ENCODE data around the gene CEP57L1.
"Not testable (repeated sequence)": the region's sequence is repeated elsewhere in the genome, so short reads cannot be mapped to it uniquely, and the experiment has no call there.

CEP57L1 gene

DNA sequence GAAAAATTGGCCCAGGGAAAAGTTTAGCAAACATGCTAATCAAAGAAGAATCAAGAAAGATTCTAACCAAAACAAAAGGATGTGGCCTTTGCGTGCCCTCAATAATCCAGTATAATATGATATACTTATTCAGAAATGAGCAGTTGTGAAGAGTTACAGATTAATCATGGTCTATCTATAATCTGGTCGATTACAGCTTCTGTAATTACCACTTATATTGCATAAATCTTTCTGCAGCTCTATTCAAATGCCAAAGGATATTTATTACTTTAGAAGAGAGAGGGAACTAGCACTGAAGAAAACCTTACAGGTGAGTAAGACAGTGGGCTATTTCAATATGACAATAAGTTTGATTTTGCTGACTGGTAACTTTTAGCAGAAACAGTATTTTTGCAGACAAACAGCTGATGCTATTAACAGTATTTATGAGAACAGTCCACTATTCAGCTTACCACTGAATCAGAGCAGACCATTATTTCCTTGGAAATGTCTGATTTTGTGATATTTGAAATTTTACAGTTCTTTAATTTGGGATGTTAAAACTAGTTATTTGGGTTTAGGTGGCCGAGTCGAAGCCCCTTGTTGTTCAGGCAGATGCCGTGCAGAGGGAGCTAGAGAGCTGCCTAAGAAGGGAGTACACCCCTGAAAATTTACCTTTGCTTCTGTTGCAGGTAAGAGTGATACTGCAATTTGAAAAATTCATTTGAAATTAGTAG, 92.2 kb downstream of the CEP57L1 start:
- Histone ChIP-seq H3K27me3 (replicated peaks) (peaks cover 7% of the 10 kb centered on the region), H3K4me3 (ENCODE audit: low read depth, low read length) (no peak overlapping the region), H3K36me3 (replicated peaks) (no peaks in the 10 kb centered on the region), H3K27ac (no peak overlapping the region)
- DNase-seq = no peak
- in situ Hi-C loops (cut with HindIII; ENCODE audit: low pct_ligation_motif_present, low sequenced_read_pairs) = no loop called here
- TF ChIP-seq, protein P1, sequence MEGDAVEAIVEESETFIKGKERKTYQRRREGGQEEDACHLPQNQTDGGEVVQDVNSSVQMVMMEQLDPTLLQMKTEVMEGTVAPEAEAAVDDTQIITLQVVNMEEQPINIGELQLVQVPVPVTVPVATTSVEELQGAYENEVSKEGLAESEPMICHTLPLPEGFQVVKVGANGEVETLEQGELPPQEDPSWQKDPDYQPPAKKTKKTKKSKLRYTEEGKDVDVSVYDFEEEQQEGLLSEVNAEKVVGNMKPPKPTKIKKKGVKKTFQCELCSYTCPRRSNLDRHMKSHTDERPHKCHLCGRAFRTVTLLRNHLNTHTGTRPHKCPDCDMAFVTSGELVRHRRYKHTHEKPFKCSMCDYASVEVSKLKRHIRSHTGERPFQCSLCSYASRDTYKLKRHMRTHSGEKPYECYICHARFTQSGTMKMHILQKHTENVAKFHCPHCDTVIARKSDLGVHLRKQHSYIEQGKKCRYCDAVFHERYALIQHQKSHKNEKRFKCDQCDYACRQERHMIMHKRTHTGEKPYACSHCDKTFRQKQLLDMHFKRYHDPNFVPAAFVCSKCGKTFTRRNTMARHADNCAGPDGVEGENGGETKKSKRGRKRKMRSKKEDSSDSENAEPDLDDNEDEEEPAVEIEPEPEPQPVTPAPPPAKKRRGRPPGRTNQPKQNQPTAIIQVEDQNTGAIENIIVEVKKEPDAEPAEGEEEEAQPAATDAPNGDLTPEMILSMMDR (IDR thresholded peaks at IDR 0.05; ENCODE audit: low read depth, low read length, missing control alignments) = peak; percentile 98

DNA sequence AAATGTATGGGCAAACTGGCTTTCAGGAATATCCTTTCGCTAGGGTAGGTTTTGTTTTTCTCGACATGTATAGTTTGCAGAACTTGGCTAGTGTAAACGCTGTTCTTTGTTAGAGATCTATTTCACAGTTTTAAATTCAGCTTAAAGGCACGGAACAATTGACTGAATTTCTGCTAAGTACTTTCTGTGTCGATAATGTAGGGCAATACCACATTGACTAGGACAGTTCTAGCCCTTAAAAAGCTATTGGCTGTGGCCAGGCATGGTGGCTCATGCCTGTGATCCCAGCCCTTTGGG, 92.8 kb downstream of the CEP57L1 start:
- Histone ChIP-seq H3K27ac (no peak overlapping the region), H3K36me3 (replicated peaks) (no peaks in the 10 kb centered on the region), H3K27me3 (replicated peaks) (peaks cover 7% of the 10 kb centered on the region), H3K4me3 (ENCODE audit: low read depth, low read length) (no peak overlapping the region)
- no peak for DNase-seq
- in situ Hi-C loops (cut with HindIII; ENCODE audit: low pct_ligation_motif_present, low sequenced_read_pairs) = no loop called here
- TF ChIP-seq, protein P1 (IDR thresholded peaks at IDR 0.05; ENCODE audit: low read depth, low read length, missing control alignments) = no peak

DNA sequence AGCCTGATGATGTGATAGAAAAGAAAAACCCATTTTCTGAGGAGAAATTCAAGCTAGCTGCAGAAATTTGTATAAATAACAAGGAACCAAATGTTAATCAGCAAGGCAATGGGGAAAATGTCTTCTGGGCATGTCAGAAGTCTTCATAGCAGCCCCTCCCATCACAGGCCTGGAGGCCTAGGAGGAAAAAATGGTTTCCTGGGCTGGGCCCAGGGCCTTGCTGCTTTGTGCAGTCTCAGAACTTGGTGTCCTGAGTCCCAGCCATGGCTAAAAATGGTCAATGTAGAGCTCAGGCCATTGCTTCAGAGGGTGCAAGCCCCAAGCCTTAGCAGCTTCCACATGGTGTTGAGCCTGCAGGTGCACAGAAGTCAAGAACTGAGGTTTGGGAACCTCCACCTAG, 96.1 kb downstream of the CEP57L1 start:
- H3K27ac ChIP-seq; H3K36me3 ChIP-seq (replicated peaks); H3K4me3 ChIP-seq (ENCODE audit: low read depth, low read length); H3K27me3 ChIP-seq (replicated peaks); in situ Hi-C loops (cut with HindIII; ENCODE audit: low pct_ligation_motif_present, low sequenced_read_pairs); DNase-seq: not testable (repeated sequence)

DNA sequence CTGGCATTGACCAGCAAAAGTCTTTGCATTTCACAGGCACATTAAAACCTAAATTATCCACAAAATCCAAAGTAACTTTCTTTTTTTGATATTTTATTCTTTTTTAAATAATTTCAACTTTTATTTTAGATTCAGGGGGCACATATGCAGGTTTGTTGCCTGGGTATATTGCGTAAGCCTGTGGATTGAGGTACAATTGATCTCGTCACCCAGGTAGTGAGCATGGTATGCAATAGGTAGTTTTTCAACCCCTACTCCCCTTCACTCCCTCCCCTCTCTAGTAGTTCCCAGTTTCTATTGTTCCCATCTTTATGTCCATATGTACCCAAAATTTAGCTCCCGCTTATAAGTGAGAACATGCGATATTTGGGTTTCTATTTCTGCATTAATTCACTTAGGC, 97.6 kb downstream of the CEP57L1 start:
- TF ChIP-seq, protein P1 (IDR thresholded peaks at IDR 0.05; ENCODE audit: low read depth, low read length, missing control alignments) = no peak
- H3K36me3 ChIP-seq (replicated peaks) = no peaks in the 10 kb centered on the region
- H3K4me3 ChIP-seq (ENCODE audit: low read depth, low read length) = no peak overlapping the region
- no peaks in the 10 kb centered on the region for H3K27me3 ChIP-seq (replicated peaks)
- no peak overlapping the region for H3K27ac ChIP-seq
- no peak for DNase-seq
- in situ Hi-C loops (cut with HindIII; ENCODE audit: low pct_ligation_motif_present, low sequenced_read_pairs) = no loop called here

DNA sequence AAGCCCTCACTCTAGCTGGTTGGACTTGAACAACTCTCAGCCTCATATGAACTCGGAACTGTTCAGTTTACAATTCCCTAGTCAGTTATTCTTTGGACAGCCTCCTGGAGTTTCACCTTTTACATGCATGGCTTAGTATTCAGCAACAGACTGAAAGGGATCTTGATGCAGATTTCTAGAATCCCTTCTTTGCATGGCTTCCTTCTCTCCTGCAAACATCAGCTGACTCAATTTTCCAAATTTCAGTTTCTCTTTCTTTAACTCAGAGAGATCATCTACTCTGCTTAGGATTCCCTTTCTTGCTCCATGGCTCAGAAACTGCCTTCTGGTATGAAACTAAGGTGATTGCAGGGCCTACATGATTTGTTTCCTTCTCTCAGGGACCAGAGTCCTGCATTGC, 99.6 kb downstream of the CEP57L1 start:
- no peak overlapping the region for H3K4me3 ChIP-seq (ENCODE audit: low read depth, low read length)
- in situ Hi-C loops (cut with HindIII; ENCODE audit: low pct_ligation_motif_present, low sequenced_read_pairs) = no loop called here
- H3K36me3 ChIP-seq (replicated peaks) = no peaks in the 10 kb centered on the region
- DNase-seq = no peak
- no peak overlapping the region for H3K27ac ChIP-seq
- TF ChIP-seq, protein P1 (IDR thresholded peaks at IDR 0.05; ENCODE audit: low read depth, low read length, missing control alignments) = no peak
- no peaks in the 10 kb centered on the region for H3K27me3 ChIP-seq (replicated peaks)

DNA sequence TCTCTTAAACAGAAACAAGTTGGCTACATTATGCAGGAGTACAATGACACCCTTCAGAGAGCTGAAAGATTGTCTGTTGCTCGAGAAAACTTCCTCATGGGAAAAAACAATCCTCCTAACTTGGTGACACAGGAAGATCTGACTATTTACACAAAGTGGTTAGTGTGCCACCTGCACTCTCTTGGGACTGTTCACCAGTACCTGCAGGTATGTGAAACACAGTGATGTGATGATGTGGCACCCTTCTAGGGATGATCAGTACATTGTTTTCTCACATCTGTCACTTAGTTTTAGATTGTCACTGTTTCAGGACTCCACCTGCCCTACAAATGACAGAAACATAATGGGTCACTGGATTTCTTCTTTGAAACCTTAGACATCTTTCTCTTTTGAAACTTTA, 101.8 kb downstream of the CEP57L1 start:
- TF ChIP-seq, protein P1 (IDR thresholded peaks at IDR 0.05; ENCODE audit: low read depth, low read length, missing control alignments) = no peak
- Histone ChIP-seq H3K4me3 (ENCODE audit: low read depth, low read length) (no peak overlapping the region), H3K27me3 (replicated peaks) (no peaks in the 10 kb centered on the region), H3K27ac (no peak overlapping the region), H3K36me3 (replicated peaks) (no peaks in the 10 kb centered on the region)
- in situ Hi-C loops (cut with HindIII; ENCODE audit: low pct_ligation_motif_present, low sequenced_read_pairs) = no loop called here
- DNase-seq = no peak

Data from brain microvascular endothelial cell (primary cell).